NCI-H774 (cell line): Measurements from ENCODE around the gene HPS1.

Experiments used
- DNase-seq: peaks from one replicate; lab custom pipeline; 2025; lab: John Stamatoyannopoulos, UW

The HPS1 gene

GRCh38 chr10:98432330-98432729 is 14.4 kb downstream of the HPS1 start:
- no peak for DNase-seq

GRCh38 chr10:98431016-98431415 is 15.7 kb downstream of the HPS1 start:
- no peak for DNase-seq

GRCh38 chr10:98430427-98430826 is 16.3 kb downstream of the HPS1 start:
- DNase-seq: no peak

- no peak for DNase-seq
These were observed 17.2 kb downstream of the HPS1 start for GRCh38 chr10:98429320-98430072.

- no peak for DNase-seq
These were observed 19.7 kb downstream of the HPS1 start for GRCh38 chr10:98427011-98427515.

- DNase-seq: no peak
These were observed 21.0 kb downstream of the HPS1 start for GRCh38 chr10:98425511-98426352.

- DNase-seq: no peak
These were observed 22.2 kb downstream of the HPS1 start for GRCh38 chr10:98424295-98425254.

- no peak for DNase-seq
These were observed 23.0 kb downstream of the HPS1 start for GRCh38 chr10:98423691-98424120.

GRCh38 chr10:98422182-98422581 is 24.6 kb downstream of the HPS1 start:
- no peak for DNase-seq

- DNase-seq: no peak
These were observed 25.9 kb downstream of the HPS1 start for GRCh38 chr10:98420786-98421185.

- DNase-seq: no peak
These were observed 27.1 kb downstream of the HPS1 start for GRCh38 chr10:98419469-98420261.

GRCh38 chr10:98418665-98419468 is 27.9 kb downstream of the HPS1 start:
- no peak for DNase-seq

GRCh38 chr10:98417973-98418664 is 28.6 kb downstream of the HPS1 start:
- no peak for DNase-seq

- DNase-seq: no peak
These were observed 29.2 kb downstream of the HPS1 start for GRCh38 chr10:98417481-98417959.

GRCh38 chr10:98416606-98417388 is 29.9 kb downstream of the HPS1 start:
- DNase-seq: no peak

- DNase-seq: no peak
These were observed 31.0 kb downstream of the HPS1 start for GRCh38 chr10:98415731-98416119.

- DNase-seq: peak; percentile 65
These were observed 31.6 kb downstream of the HPS1 start, which contains the start of gene PYROXD2 for GRCh38 chr10:98414932-98415730. Gene PYROXD2 (minus strand): TSS chr10:98415182. CDS start chr10:98415135, 47 bp downstream.

GRCh38 chr10:98414578-98414931 is 32.2 kb downstream of the HPS1 start:
- no peak for DNase-seq
